Osteocyte (in vitro differentiated cells): ENCODE results near the gene JUNB. TPM values are rescaled to one million over a fixed set of nuclear protein-coding genes. Genes with fewer than 3 reads are reported as not detected.
A peak's percentile ranks its signal among the peaks of the same experiment; 100 is the strongest.

Source experiments
- DNase-seq: peaks from one replicate; pipeline ENCODE4 v3.0.0; 2021; ENCODE audit warnings: mixed read lengths; ENCODE audit not compliant: unreplicated experiment; ENCODE audit errors: extremely low spot score
- H3K27ac Mint-ChIP-seq: one replicate; pipeline ENCODE4 v1.8.0; 2021; ENCODE audit warnings: mild to moderate bottlenecking, mixed read lengths; ENCODE audit not compliant: unreplicated experiment
- H3K27me3 Mint-ChIP-seq: one replicate; pipeline ENCODE4 v1.8.0; 2021; ENCODE audit warnings: mixed read lengths; ENCODE audit not compliant: unreplicated experiment
- H3K36me3 Mint-ChIP-seq: one replicate; pipeline ENCODE4 v1.8.0; 2021; ENCODE audit warnings: mixed read lengths; ENCODE audit not compliant: unreplicated experiment
- H3K4me1 Mint-ChIP-seq: one replicate; pipeline ENCODE4 v1.8.0; 2021; ENCODE audit warnings: mixed read lengths; ENCODE audit not compliant: unreplicated experiment
- H3K4me3 Mint-ChIP-seq: one replicate; pipeline ENCODE4 v1.8.0; 2021; ENCODE audit warnings: mild to moderate bottlenecking, moderate library complexity, mixed read lengths; ENCODE audit not compliant: unreplicated experiment
- H3K9me3 Mint-ChIP-seq: one replicate; pipeline ENCODE4 v1.8.0; 2021; ENCODE audit warnings: mixed read lengths; ENCODE audit not compliant: unreplicated experiment
- CTCF ChIP-seq: fragments of 200-600 bp; sonication (generic); IDR thresholded peaks from 2 replicates; pipeline ENCODE4 v1.5.0; 2021; ENCODE audit warnings: antibody characterized with exemption, mild to moderate bottlenecking, moderate library complexity
- total RNA-seq: library from RNA; stranded (reverse); gene quantifications from 2 replicates; pipeline ENCODE4 v1.2.1, GENCODE V29; 2021

The JUNB gene
- total RNA-seq, 1 donor from 2014 or later = 158 TPM

- Mint-ChIP-seq H3K4me1 (peaks cover 24% of the 10 kb centered on the region), H3K36me3 (no peaks in the 10 kb centered on the region), H3K27ac (peak within 1 kb of the TSS; percentile 35), H3K4me3 (peak within 1 kb of the TSS; percentile 85), H3K27me3 (no peaks in the 10 kb centered on the region), H3K9me3 (no peaks in the 10 kb centered on the region)
- DNase-seq = peak; percentile 91
- TF ChIP-seq CTCF = no peak
Observed at GRCh38 chr19:12801466-12802266, 10.4 kb downstream of the JUNB start, which contains the start of the genes PRDX2 and THSD8. Gene PRDX2 (minus strand): TSS chr19:12801800. CDS start chr19:12801261, 539 bp downstream. Gene THSD8 (plus strand): TSS chr19:12802069. CDS start chr19:12802072, 3 bp downstream.

- Mint-ChIP-seq H3K4me1 (peaks cover 30% of the 10 kb centered on the region), H3K36me3 (no peaks in the 10 kb centered on the region), H3K4me3 (peak overlapping the region; percentile 85), H3K27ac (peak overlapping the region; percentile 35), H3K27me3 (no peaks in the 10 kb centered on the region), H3K9me3 (no peaks in the 10 kb centered on the region)
- no peak for TF ChIP-seq CTCF
- DNase-seq = no peak
Observed at GRCh38 chr19:12802267-12803106, 11.2 kb downstream of the JUNB start.

GRCh38 chr19:12804051-12804450 is 12.8 kb downstream of the JUNB start:
- Mint-ChIP-seq H3K4me3 (no peak overlapping the region), H3K36me3 (no peaks in the 10 kb centered on the region), H3K9me3 (no peaks in the 10 kb centered on the region), H3K27me3 (no peaks in the 10 kb centered on the region), H3K4me1 (peaks cover 31% of the 10 kb centered on the region), H3K27ac (no peak overlapping the region)
- no peak for DNase-seq
- TF ChIP-seq CTCF = no peak

GRCh38 chr19:12806242-12807081 is 15.2 kb downstream of the JUNB start, which contains the start of gene RNASEH2A:
Gene RNASEH2A (plus strand): TSS chr19:12806584. CDS start chr19:12806674, 90 bp downstream.
- Mint-ChIP-seq H3K4me3 (peak within 1 kb of the TSS; percentile 91), H3K27me3 (no peaks in the 10 kb centered on the region), H3K27ac (peak within 1 kb of the TSS; percentile 90), H3K4me1 (peaks cover 23% of the 10 kb centered on the region), H3K9me3 (no peaks in the 10 kb centered on the region), H3K36me3 (no peaks in the 10 kb centered on the region)
- no peak for TF ChIP-seq CTCF
- peak; percentile 97 for DNase-seq
